AG10803 (cell line): ENCODE measurements around the gene SLC18A2.

ENCODE experiments used
- DNase-seq: peaks from one replicate; pipeline ENCODE4 v3.0.0; 2010; ENCODE audit warnings: low read depth
- H3K4me3 ChIP-seq: 2 replicates; pipeline ENCODE4 v1.5.1; 2011; ENCODE audit warnings: mild to moderate bottlenecking, low read length, control low read depth
- CTCF ChIP-seq: conservative IDR thresholded peaks from 2 replicates; pipeline ENCODE4 v1.5.1; 2011; ENCODE audit warnings: mild to moderate bottlenecking, low read length, control low read depth, inconsistent platforms

Gene SLC18A2

DNA sequence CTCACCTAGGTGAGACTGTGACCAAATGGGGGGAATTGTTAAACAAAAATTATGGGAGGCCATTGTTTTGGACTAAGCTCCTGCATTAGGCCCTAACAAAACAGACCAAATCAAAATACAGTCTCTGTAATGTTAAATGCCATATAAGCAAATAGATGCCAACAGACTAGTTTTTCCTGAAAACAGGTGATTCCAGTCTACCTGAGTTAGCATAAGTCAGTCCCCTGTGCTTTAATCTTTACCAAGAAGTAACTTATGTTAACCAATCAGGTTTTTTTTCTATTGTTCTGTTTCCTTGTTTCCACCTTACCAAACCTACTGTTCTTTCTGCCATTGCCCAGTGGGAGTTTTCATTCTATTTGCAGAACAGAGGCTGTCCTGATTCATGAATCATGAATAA is 86.3 kb downstream of the SLC18A2 start:
- H3K4me3 ChIP-seq = no peak overlapping the region
- no peak for DNase-seq
- TF ChIP-seq CTCF = no peak
